HEK293 (cell line): ENCODE data around the gene CEP72.

Experiments
- CTCF ChIA-PET: fragments of 350-600 bp; formaldehyde crosslinking; extraction: SDS; loops from one replicate; lab custom pipeline; 2021; ENCODE audit warnings: antibody characterized with exemption; lab: Yijun Ruan, JAX
- POLR2A ChIA-PET: fragments of 300-600 bp; formaldehyde crosslinking; extraction: SDS; loops from one replicate; lab custom pipeline; 2020; ENCODE audit warnings: antibody characterized with exemption, inconsistent platforms; lab: Yijun Ruan, JAX
- H3K27ac ChIP-seq: fragments of 200-500 bp; sonication (Bioruptor generic); 2 replicates; pipeline ENCODE4 v1.5.1; 2014; ENCODE audit warnings: low read depth, low read length, control low read depth, inconsistent platforms; ENCODE audit errors: extremely low read depth
- H3K36me3 ChIP-seq, 2 experiments: fragments of 200-500 bp in 1 of 2; sonication (Bioruptor generic) in 1 of 2; 1 replicate in 1 of 2; 2 replicates in 1 of 2; pipeline ENCODE4 v1.5.1; 2014 to 2017; ENCODE audit warnings: inconsistent platforms in 2 of 2, low read length in 2 of 2; ENCODE audit not compliant: control insufficient read depth in 2 of 2, insufficient read depth in 1 of 2
- H3K4me1 ChIP-seq: fragments of 200-500 bp; sonication (Bioruptor generic); 2 replicates; pipeline ENCODE4 v1.5.1; 2014; ENCODE audit warnings: mild to moderate bottlenecking, low read length, inconsistent platforms; ENCODE audit not compliant: control insufficient read depth, insufficient read depth
- H3K4me3 ChIP-seq: 2 replicates; pipeline ENCODE4 v1.5.1; 2011; ENCODE audit warnings: low read depth, mild to moderate bottlenecking, control low read depth, low read length, moderate library complexity
- H3K9me3 ChIP-seq: fragments of 200-500 bp; sonication (Bioruptor generic); 2 replicates; pipeline ENCODE4 v1.5.1; 2014; ENCODE audit warnings: low read depth, low read length, inconsistent platforms; ENCODE audit not compliant: control insufficient read depth, insufficient read depth
- BCL6B ChIP-seq: fragments of 450-650 bp; formaldehyde crosslinking; IDR thresholded peaks from 2 replicates; pipeline ENCODE4 v1.5.1; 2017; ENCODE audit warnings: missing biosample characterization, missing genetic modification characterization
- GLIS2 ChIP-seq: fragments of 450-650 bp; formaldehyde crosslinking; IDR thresholded peaks from 2 replicates; pipeline ENCODE4 v1.5.1; 2016; ENCODE audit warnings: missing biosample characterization, missing genetic modification characterization
- HOXA7 ChIP-seq: sonication (generic); formaldehyde crosslinking; IDR thresholded peaks from 2 replicates; pipeline ENCODE4 v1.8.1; 2022; ENCODE audit warnings: missing genetic modification reagents, borderline replicate concordance
- KLF16 ChIP-seq: fragments of 450-650 bp; formaldehyde crosslinking; IDR thresholded peaks from 2 replicates; pipeline ENCODE4 v1.5.1; 2017; ENCODE audit warnings: missing biosample characterization, missing genetic modification characterization
- KLF8 ChIP-seq: fragments of 450-650 bp; formaldehyde crosslinking; IDR thresholded peaks from 2 replicates; pipeline ENCODE4 v1.5.1; 2016; ENCODE audit warnings: missing biosample characterization, missing genetic modification characterization
- REST ChIP-seq: fragments of 450-650 bp; formaldehyde crosslinking; IDR thresholded peaks from 2 replicates; pipeline ENCODE4 v1.5.1; 2016; ENCODE audit warnings: missing biosample characterization, missing genetic modification characterization
- SP2 ChIP-seq: fragments of 450-650 bp; formaldehyde crosslinking; IDR thresholded peaks from 2 replicates; pipeline ENCODE4 v1.5.1; 2016; ENCODE audit warnings: missing biosample characterization, missing genetic modification characterization
- SP3 ChIP-seq: fragments of 450-650 bp; formaldehyde crosslinking; IDR thresholded peaks from 2 replicates; pipeline ENCODE4 v1.5.1; 2016; ENCODE audit warnings: missing biosample characterization, missing genetic modification characterization
- SP7 ChIP-seq: fragments of 450-650 bp; formaldehyde crosslinking; IDR thresholded peaks from 2 replicates; pipeline ENCODE4 v1.5.1; 2016; ENCODE audit warnings: missing biosample characterization, missing genetic modification characterization
- ZBTB8A ChIP-seq: fragments of 450-650 bp; formaldehyde crosslinking; IDR thresholded peaks from 2 replicates; pipeline ENCODE4 v1.5.1; 2016; ENCODE audit warnings: missing biosample characterization, missing genetic modification characterization
- ZEB2 ChIP-seq: fragments of 450-650 bp; formaldehyde crosslinking; IDR thresholded peaks from 2 replicates; pipeline ENCODE4 v1.5.1; 2016; ENCODE audit warnings: missing biosample characterization, missing genetic modification characterization
- ZFP69B ChIP-seq: fragments of 450-650 bp; formaldehyde crosslinking; IDR thresholded peaks from 2 replicates; pipeline ENCODE4 v1.5.1; 2016; ENCODE audit warnings: missing biosample characterization, missing genetic modification characterization
- ZNF114 ChIP-seq: fragments of 450-650 bp; formaldehyde crosslinking; IDR thresholded peaks from 2 replicates; pipeline ENCODE4 v1.5.0; 2017; ENCODE audit warnings: missing biosample characterization, missing genetic modification characterization
- ZNF140 ChIP-seq: fragments of 450-650 bp; formaldehyde crosslinking; IDR thresholded peaks from 2 replicates; pipeline ENCODE4 v1.5.1; 2016; ENCODE audit warnings: missing biosample characterization, missing genetic modification characterization
- ZNF155 ChIP-seq: fragments of 450-650 bp; formaldehyde crosslinking; IDR thresholded peaks from 2 replicates; pipeline ENCODE4 v1.5.1; 2016; ENCODE audit warnings: missing biosample characterization, missing genetic modification characterization
- ZNF19 ChIP-seq: fragments of 450-650 bp; formaldehyde crosslinking; IDR thresholded peaks from 2 replicates; pipeline ENCODE4; 2016; ENCODE audit warnings: missing biosample characterization, missing genetic modification characterization, low read depth
- ZNF23 ChIP-seq: fragments of 450-650 bp; formaldehyde crosslinking; IDR thresholded peaks from 2 replicates; pipeline ENCODE4 v1.5.1; 2016; ENCODE audit warnings: missing biosample characterization, missing genetic modification characterization, borderline replicate concordance
- ZNF501 ChIP-seq: fragments of 450-650 bp; formaldehyde crosslinking; IDR thresholded peaks from 2 replicates; pipeline ENCODE4 v1.5.1; 2016; ENCODE audit warnings: missing biosample characterization, missing genetic modification characterization
- ZNF549 ChIP-seq: fragments of 450-650 bp; IDR thresholded peaks from 2 replicates; pipeline ENCODE4 v1.5.1; 2018; ENCODE audit warnings: missing biosample characterization, missing genetic modification characterization, mild to moderate bottlenecking, inconsistent platforms, moderate library complexity
- ZNF843 ChIP-seq: fragments of 450-650 bp; formaldehyde crosslinking; IDR thresholded peaks from 2 replicates; pipeline ENCODE4 v1.5.1; 2016; ENCODE audit warnings: missing biosample characterization, missing genetic modification characterization
- TF ChIP-seq, protein P1 (sequence below): fragments of 450-650 bp; formaldehyde crosslinking; IDR thresholded peaks from 2 replicates; pipeline ENCODE4 v1.5.1; 2016; ENCODE audit warnings: missing biosample characterization, missing genetic modification characterization, low read depth
- TF ChIP-seq, protein P2 (sequence below): fragments of 450-650 bp; formaldehyde crosslinking; IDR thresholded peaks from 2 replicates; pipeline ENCODE4 v1.5.1; 2016; ENCODE audit warnings: missing biosample characterization, missing genetic modification characterization

CEP72 gene

GRCh38 chr5:670396-671270 lies 58.5 kb downstream of the CEP72 start:
- ChIA-PET POLR2A (interaction anchor here (0.8 to 1.0 kb wide), 3 partner anchors 58 to 222 kb away, joined by 3 to 4 read pairs (median 3); partner anchors contain the start of genes BRD9 and TRIP13), CTCF (interaction anchor here (0.6 to 5.4 kb wide), 13 partner anchors 13 to 864 kb away, joined by 3 to 39 read pairs (median 4); no protein-coding TSS in a partner anchor)
- TF ChIP-seq ZNF501 (tag by site-specific recombination) (no peak), ZFP69B (tag by site-specific recombination) (peak; percentile 61; the same call in 1 of the 2 replicates), SP2 (peak; percentile 17; the same call in 1 of the 2 replicates), GLIS2 (tag by site-specific recombination) (peak; percentile 44; the same call in 1 of the 2 replicates)
- H3K9me3 ChIP-seq: no peaks in the 10 kb centered on the region
- no peak overlapping the region for H3K4me3 ChIP-seq
- no peak overlapping the region for H3K27ac ChIP-seq
- H3K36me3 ChIP-seq: peaks cover 0 to 26% of the 10 kb centered on the region in 2 experiments; a peak in 1 of 3 replicates
- H3K4me1 ChIP-seq: peaks cover 19% of the 10 kb centered on the region

- Histone ChIP-seq H3K4me1 (peaks cover 19% of the 10 kb centered on the region), H3K9me3 (no peaks in the 10 kb centered on the region), H3K36me3 (peaks cover 0 to 22% of the 10 kb centered on the region in 2 experiments; a peak in 1 of 3 replicates), H3K4me3 (no peak overlapping the region), H3K27ac (no peak overlapping the region)
- ChIA-PET POLR2A (interaction anchor here (1.1 kb wide), 1 partner anchor 221 kb away, joined by 5 read pairs; the partner anchor contains the start of genes BRD9 and TRIP13), CTCF (interaction anchor here (0.6 to 5.4 kb wide), 10 partner anchors 131 to 863 kb away, joined by 3 to 39 read pairs (median 3); no protein-coding TSS in a partner anchor)
- no peak for TF ChIP-seq KLF16 (tag by site-specific recombination)
- no peak for TF ChIP-seq ZNF19 (tag by site-specific recombination)
- TF ChIP-seq ZNF501 (tag by site-specific recombination): 0 out of 2 replicates have a peak, but pooled peaks have one; percentile 29
- no peak for TF ChIP-seq ZNF140
- no peak for TF ChIP-seq ZEB2 (tag by site-specific recombination)
- TF ChIP-seq HOXA7: no peak
- no peak for TF ChIP-seq SP3 (tag by site-specific recombination)
- TF ChIP-seq, protein P1, sequence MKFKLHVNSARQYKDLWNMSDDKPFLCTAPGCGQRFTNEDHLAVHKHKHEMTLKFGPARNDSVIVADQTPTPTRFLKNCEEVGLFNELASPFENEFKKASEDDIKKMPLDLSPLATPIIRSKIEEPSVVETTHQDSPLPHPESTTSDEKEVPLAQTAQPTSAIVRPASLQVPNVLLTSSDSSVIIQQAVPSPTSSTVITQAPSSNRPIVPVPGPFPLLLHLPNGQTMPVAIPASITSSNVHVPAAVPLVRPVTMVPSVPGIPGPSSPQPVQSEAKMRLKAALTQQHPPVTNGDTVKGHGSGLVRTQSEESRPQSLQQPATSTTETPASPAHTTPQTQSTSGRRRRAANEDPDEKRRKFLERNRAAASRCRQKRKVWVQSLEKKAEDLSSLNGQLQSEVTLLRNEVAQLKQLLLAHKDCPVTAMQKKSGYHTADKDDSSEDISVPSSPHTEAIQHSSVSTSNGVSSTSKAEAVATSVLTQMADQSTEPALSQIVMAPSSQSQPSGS (tag by site-specific recombination): no peak
- TF ChIP-seq ZNF843: no peak
- no peak for TF ChIP-seq ZNF155 (tag by site-specific recombination)
- TF ChIP-seq ZNF23 (tag by site-specific recombination): no peak
- TF ChIP-seq ZNF114 (tag by site-specific recombination): no peak
- TF ChIP-seq, protein P2, sequence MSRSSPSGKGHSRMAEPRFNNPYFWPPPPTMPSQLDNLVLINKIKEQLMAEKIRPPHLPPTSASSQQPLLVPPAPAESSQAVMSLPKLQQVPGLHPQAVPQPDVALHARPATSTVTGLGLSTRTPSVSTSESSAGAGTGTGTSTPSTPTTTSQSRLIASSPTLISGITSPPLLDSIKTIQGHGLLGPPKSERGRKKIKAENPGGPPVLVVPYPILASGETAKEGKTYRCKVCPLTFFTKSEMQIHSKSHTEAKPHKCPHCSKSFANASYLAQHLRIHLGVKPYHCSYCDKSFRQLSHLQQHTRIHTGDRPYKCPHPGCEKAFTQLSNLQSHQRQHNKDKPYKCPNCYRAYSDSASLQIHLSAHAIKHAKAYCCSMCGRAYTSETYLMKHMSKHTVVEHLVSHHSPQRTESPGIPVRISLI (tag by site-specific recombination): no peak
- no peak for TF ChIP-seq SP7 (tag by site-specific recombination)
- TF ChIP-seq REST (tag by site-specific recombination): no peak
- no peak for TF ChIP-seq BCL6B (tag by site-specific recombination)
- no peak for TF ChIP-seq ZNF549 (tag by site-specific recombination)
- TF ChIP-seq KLF8 (tag by site-specific recombination): peak; percentile 31; the same call in 1 of the 2 replicates
- TF ChIP-seq ZBTB8A (tag by site-specific recombination): 0 out of 2 replicates have a peak, but pooled peaks have one; percentile 10
Observed at GRCh38 chr5:671459-672328, 59.6 kb downstream of the CEP72 start.
